Effector CD8-positive, alpha-beta T cell (primary cell): ENCODE measurements around the gene BTG4.

Experiments
- DNase-seq: peaks from one replicate; lab custom pipeline; 2025; lab: John Stamatoyannopoulos, UW

The BTG4 gene

DNA sequence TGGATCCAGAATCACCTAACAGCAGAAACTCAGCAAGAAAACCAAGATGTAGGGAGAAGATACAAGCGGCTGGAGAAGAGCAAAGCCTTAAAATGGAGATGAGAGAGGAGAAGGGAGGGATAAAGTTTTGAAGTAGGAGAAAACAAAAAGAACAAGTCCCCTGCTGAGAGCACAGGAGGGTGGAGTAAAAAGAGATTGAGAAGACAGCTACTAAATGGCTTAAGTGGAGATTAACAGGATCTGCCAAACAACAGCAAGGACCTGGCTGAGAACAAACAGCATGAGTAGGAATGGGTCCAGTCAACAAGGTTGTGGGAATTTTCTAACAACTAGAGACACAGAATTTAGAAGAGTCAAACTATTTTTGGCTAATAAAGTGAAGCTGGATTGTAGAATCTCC lies 18.1 kb downstream of the BTG4 start:
- DNase-seq = no peak

DNA sequence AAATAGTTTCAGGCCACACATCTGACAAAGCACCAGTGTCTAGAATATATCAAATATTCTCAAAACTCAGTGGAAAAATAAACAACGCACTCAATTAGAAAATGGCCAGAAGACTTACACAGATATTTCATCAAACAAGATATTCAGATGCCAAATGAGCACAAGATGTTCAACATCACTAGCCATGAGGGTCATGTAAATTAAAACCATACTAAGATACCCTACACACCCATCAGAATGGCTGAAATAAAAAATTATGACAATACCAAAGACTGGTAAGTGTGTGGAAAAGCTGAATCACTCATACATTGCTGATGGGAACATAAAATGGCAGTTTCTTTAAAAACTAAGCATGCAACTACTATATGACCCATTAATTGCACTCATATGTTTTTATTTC lies 21.7 kb downstream of the BTG4 start:
- DNase-seq = no peak

- no peak for DNase-seq
Measured at GRCh38 chr11:111483431-111483830, 28.8 kb downstream of the BTG4 start.

DNA sequence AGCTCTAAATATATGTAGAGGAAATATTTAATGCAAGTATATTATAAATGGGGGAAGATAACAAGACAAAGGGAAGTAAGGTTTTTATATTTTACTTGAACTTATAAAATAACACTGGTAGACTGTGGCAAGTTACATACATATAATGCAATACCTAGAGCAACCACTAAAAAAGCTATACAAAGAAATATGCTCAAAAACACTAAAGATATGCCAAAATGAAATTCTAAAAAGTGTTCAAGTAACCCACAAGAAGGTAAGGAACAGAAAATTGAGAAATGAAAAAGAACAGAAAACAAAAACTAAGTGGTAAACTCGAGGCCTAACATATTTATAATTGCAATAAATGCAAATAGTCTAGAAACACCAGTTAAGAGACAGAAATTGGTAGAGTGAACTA lies 32.5 kb downstream of the BTG4 start:
- DNase-seq = no peak

DNA sequence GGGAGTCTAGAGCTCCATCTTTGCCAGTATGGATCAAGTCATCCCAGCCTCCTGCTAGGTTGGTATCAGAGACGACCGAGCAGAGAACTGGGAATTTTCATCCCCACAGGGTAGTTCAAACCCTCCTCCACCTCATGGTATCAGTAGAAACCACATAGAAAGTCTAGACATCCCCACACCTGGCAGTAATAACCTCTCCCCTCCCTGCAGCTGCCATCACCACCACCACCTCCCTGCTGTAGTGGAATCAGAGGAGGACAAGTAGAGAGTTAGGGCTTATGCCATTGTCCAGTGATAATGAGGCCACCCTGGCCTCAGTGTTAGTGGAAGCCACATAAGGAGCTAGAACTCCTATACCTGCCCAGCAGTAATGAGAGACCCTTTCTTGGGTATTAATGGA lies 34.3 kb downstream of the BTG4 start:
- no peak for DNase-seq

DNA sequence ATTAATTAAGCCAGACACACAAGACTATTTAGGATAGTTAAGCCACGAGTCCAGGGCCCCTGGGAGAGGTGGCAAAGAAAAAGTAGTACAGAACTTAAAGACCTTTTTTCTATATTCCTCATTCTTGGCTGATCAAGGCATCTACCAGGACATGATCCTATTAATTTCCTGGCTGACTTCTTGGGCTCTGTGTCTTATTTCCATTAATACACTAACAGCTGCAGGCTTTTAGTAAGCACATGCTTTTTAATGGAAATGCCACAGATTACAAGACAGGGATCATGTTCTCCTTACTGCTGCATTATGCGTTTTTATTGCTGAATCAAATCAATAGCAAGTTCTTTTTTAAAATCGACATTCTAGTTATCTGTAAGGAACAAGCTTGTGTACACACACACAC lies 35.2 kb downstream of the BTG4 start:
- DNase-seq = no peak

DNA sequence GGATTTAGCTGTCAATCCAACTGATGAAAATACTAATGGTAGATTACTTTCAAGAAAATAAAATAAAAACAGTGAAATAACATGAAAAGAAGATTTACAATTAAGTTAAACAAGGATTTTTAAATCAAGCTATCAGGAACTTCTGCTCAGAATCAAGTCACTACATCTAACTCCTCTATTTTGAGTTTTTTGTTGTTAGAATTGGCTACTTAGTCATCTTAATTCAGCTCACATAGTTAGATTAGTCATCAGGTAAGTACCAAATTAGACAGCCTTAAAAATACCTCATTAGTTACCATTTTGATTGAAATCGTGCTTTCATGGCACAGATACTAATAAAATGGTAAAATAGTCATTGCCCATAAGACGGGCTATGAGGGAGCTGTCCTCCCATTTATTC lies 35.8 kb downstream of the BTG4 start:
- no peak for DNase-seq

DNA sequence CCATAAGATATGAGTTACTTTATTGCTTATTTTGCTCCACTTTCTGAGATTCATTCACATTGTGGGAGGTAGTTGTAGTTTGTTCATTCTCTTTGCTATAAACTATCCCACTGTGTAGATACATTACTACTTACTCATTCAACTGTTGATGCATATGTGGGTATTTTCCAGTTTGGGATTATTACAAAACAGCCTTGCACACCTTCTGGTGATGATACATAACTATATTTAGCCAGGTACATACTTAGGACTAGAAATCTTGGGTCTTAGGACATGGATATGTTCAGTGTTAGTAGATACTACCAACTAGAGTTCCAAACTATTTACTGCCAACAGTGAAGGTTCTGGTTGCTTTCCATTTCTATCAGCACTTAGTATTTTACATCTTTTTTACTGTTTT lies 37.8 kb downstream of the BTG4 start:
- DNase-seq = no peak

DNA sequence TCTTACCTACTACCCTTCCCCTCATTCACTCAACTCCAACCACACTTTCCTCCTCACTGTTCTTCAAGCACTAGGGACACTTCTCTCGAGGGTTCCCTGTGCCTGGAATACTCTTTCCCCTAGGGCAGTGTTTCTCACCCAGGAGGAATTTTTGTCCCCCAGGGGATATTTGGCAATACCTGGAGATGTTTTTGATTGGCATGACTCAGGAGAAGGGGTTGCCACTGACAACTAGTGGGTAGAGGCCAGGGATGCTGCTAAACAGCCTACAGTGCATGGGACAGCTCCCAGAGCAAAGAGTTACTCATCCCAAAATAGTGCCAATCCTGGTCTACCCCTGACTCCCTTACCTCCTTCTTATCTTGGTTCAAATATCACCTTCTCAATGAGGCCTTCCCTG lies 40.0 kb downstream of the BTG4 start:
- DNase-seq = no peak

GRCh38 chr11:111469200-111469599 lies 43.0 kb downstream of the BTG4 start:
- DNase-seq = no peak

DNA sequence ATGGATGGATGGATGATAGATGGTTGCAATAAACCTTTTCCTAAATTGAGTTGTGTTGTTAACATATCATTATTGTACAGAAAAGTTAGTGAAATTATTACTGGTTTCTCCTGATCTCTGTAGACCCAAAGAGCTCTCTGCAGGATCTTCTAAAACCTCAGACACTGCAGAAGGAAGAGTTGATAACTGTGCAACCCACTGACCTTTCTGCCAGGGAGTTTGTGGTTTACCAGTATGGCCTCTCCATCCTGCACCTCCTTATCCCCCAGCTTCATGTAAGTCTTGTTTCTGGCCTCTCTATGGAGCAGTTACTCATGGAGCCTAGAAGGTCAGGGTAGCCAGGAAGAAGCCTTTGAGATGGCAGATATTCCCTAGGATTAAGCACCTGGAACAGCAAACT lies 45.6 kb downstream of the BTG4 start:
- DNase-seq = no peak

DNA sequence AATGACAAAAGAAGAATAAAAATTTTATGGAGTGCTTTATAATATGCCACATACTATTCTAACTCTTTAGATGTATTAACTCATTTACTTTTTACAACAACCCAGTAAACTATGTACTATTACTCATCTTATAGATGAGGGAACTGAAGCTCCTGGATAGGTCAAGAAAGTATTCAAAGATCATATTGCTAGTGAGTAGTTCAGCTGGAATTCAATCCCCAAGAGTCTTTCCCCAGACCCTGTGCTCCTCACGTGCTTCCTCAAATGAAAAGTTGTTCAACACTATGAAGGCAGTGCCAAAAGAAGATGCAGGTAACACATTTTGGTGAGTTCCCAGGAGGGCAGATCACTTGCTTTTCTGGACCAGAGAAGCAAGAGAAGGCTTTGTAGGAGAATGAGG lies 46.8 kb downstream of the BTG4 start:
- no peak for DNase-seq

DNA sequence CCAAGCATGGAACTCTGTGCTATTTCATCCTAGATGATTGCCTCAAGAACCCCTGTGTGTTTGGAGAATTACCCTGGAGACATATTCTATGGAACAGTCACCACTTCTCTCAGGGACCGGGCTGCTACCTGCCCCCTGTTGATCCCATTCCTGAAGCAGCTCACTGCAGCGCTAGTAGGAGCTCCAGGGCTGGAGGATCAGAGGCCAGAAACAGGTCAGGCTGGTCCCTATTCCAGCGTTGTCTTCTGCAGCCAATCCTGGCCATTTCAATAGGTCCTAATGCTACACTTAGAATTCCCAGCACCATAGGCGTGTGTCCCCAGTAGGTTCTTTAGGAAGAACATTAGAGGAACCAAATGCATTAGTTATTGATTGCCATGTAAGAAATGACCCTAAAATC lies 48.9 kb downstream of the BTG4 start:
- DNase-seq = no peak

DNA sequence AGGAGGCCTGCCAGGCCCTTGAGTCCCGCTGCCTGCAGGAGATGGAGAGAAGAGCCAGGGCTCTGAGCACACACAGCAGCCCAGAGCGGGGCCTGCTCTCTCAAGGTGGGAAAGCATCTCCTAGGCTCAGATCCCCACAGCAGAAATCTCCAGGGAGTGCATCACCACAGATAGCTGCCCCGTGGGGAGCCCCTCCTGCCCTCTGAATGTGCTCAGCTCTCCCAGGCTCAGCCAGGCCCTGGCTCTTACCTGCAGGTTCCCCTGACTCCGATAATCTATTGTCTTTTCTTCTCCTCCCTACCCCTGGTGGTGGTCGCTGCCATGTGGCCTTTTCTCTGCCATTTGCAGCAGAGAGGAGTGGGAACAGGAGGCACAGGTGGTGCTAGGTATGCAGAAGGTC lies 49.9 kb downstream of the BTG4 start:
- DNase-seq = no peak

DNA sequence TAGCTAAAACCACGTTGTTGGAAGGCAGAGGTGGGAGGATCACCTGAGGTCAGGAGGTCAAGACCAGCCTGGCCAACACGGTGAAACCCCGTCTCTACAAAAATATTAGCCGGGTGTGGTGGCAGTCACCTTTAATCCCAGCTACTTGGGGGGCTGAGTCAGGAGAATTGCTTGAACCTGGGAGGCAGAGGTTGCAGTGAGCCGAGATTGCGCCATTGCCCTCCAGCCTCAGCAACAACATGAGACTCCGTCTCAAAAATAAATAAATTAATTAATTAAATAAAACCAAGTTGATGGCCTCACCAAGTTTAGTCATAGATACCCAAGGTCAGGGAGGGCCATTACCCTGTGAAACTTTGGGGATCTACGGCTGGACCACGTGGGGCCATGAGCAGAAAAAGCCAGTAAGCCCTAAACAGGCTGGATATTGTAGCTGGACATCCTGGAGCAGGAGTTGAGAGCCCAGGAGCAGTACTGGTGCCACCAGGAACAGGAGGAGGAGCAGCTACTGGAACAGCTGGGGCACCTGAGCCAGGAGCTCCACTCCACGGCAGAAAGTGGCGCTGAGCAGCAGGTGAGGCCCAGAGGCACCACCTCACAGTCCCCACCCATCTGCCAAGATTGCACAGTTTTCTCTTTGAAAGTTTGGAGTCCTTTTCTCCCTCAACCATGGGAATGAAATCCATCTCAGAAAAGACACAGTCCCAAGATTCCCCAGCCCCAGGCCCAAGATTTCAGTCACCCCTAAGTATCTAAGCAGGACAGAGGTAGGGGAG lies 50.5 kb downstream of the BTG4 start:
- DNase-seq = no peak

GRCh38 chr11:111460856-111461255 lies 51.3 kb downstream of the BTG4 start:
- DNase-seq = no peak

GRCh38 chr11:111460340-111460739 lies 51.8 kb downstream of the BTG4 start:
- DNase-seq = no peak

- DNase-seq = no peak
Measured at GRCh38 chr11:111459506-111460270, 52.5 kb downstream of the BTG4 start.

GRCh38 chr11:111457731-111458368 lies 54.3 kb downstream of the BTG4 start:
- no peak for DNase-seq

DNA sequence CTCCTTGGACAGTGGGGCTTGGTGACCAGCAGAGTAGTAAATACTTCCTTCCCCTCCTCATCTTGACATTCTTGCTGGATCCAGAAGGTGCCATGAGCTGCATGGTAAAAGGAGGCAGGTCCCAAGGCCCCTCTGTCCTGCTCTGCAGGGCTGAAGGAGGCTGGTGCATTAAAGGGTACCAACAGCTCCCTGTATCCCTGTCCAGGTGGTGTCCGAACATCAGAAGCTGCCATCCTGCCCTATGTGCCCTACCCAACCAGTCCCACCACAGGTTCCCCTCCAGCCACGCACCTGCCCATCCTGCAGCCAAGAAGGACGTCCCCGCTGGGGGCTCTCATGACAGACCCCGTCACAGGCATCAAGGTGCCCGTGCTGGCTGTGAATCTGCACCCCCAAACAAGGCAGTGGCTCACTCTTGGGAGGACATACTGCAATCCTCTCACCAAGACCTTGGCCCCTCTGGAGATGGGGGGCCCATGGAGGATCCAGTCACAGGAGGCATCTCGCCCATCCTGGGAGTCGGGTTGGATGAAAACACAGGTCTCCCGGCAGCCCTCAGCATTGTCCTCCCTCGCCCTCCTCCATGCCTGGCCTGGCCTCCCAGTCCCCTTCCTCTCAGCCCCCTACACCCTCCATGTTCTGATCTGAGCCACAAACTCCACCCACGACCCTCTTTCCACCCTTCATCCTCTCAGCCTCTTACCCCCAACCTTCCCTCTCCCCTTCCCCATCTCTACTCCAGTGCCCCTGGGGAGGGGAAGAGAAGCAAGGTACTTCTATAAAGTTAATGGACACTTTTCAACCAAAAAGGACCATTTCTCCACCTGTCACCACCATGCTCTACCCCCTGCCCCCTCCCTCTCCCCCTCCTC lies 55.1 kb downstream of the BTG4 start:
- DNase-seq = no peak

DNA sequence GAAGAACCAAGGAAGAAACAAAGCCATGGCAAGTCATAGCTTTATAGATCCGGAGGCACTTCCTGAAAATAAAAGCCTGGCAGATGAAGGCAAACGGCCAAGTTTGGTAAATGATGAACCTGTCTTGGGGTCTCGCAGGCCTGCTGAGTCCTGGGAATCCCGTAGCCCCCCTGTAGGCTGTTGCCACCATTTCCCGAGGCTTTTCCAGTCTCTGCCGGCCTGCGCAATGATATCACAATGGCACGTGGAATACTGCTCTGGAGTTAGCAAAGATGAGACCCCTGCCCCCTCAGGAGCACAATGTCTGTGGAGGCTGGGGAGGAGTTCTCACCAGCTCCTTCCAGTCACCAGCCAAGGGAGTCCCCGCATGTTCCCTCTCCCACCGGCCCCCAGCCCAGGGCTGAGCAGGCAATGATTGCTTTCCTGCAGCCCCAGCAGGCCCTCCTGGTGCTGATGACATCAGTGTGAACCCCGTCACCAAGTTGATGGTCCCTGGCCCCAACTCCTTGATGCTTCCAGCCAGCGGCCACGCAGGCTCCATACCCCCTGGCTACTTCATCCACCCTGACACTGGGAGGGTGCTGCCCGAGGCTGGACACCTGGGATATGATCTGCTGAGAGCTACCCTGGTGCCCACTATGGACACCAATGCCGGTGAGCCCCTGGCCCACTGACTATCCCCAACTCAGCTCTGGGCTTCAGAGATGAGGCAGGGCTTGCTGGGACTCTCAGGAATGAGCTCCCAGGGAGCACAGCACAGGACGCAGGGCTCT lies 55.9 kb downstream of the BTG4 start:
- DNase-seq = no peak
